ENCODE results near the gene AFF1.

The AFF1 gene

DNA sequence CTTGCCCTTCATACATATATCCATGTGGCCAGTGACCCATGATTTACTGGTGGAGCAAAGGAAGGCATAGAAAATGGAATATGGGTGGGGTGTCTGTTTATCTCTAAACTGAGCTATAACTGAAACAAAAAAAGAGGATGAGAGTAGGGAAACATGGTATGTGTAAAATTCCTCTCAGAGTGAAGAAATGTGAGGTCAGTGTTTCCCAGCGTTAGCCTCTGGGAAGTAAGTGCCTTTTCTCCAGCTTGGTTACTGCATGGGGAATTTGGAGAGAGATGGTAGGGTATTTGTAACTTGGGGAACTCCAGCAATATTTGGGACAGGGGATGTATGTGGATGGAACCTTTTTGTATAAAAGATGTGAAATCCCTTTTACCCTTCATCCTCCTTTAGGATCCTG is 89.4 kb downstream of the AFF1 start:
- Histone ChIP-seq H3K4me3 (ENCODE audit: low read length in 2 of 2) (no peak overlapping the region), H3K36me3 (ENCODE audit: control insufficient read depth in 2 of 2, insufficient read depth in 2 of 2, low read length in 2 of 2) (no peaks in the 10 kb centered on the region), H3K9ac (ENCODE audit: low read depth in 1 of 2, low read length in 2 of 2) (peak overlapping the region in 1 of 2 donors; percentile 7), H3K27ac (ENCODE audit: low read depth in 2 of 2, low read length in 2 of 2) (peak overlapping the region in 1 of 2 donors; percentile 41), H3K9me3 (ENCODE audit: control insufficient read depth in 2 of 2, low read length in 2 of 2) (no peaks in the 10 kb centered on the region), H3K4me1 (ENCODE audit: control insufficient read depth in 2 of 2, insufficient read depth in 2 of 2, low read length in 2 of 2) (peaks cover 26 to 40% of the 10 kb centered on the region in 2 donors), H3K27me3 (ENCODE audit: control insufficient read depth in 2 of 2, insufficient read depth in 2 of 2, low read length in 2 of 2) (no peaks in the 10 kb centered on the region)

DNA sequence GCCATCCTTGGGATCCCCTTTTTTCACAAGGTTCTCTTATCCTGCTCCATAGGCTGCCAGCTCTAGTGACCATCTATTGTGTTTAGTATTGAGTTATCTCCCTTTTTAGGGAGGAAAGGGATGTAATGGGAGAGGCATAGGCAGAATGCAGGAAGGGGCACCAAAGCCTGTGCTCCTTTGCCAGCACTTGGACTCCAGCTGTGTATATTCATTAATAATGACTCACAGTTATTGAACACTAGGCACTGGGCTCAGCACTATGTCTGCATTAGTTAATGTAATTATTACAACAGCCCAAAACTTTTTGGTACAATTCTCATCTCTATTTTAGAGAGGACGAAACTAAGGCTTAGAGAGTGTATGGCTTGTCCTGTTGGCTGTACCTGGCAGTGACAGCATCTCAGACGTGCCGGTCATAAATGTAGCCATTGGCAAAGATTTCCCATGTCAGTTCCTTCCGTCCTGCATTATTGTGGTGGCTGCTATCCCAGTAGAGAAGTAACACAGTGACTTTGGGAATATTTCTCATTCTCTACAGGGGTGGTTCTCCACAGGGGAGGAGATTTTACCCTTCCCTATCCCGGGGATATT is 90.3 kb downstream of the AFF1 start:
- H3K27me3 ChIP-seq (ENCODE audit: control insufficient read depth in 2 of 2, insufficient read depth in 2 of 2, low read length in 2 of 2): no peaks in the 10 kb centered on the region
- peak overlapping the region; percentile 38 to 56 for H3K27ac ChIP-seq (ENCODE audit: low read depth in 2 of 2, low read length in 2 of 2)
- H3K4me1 ChIP-seq (ENCODE audit: control insufficient read depth in 2 of 2, insufficient read depth in 2 of 2, low read length in 2 of 2): peaks cover 26 to 45% of the 10 kb centered on the region in 2 donors
- H3K9me3 ChIP-seq (ENCODE audit: control insufficient read depth in 2 of 2, low read length in 2 of 2): no peaks in the 10 kb centered on the region
- H3K9ac ChIP-seq (ENCODE audit: low read depth in 1 of 2, low read length in 2 of 2): peak overlapping the region in 1 of 2 donors; percentile 15
- H3K4me3 ChIP-seq (ENCODE audit: low read length in 2 of 2): no peak overlapping the region
- H3K36me3 ChIP-seq (ENCODE audit: control insufficient read depth in 2 of 2, insufficient read depth in 2 of 2, low read length in 2 of 2): no peaks in the 10 kb centered on the region

DNA sequence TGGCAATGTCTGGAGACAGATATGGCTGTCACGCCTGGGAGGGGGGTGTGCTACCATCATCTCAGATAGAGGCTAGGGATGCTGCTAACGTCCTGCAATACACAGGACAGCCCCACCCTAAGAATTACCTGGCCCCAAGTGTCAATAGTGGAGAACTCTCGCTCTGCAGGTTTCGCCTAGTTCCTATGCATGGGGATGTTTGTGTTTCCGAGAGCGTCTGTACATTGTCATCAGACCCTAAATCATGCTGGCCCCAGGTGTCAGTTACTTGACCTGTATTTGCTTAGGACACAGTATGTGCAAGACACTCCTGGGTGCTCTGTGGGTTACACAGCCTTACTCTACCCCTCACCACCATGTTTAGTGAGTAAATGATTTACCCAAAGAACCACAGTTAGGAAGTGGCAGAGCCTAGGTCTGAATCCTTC is 90.8 kb downstream of the AFF1 start:
- no peak overlapping the region for H3K4me3 ChIP-seq (ENCODE audit: low read length in 2 of 2)
- no peaks in the 10 kb centered on the region for H3K27me3 ChIP-seq (ENCODE audit: control insufficient read depth in 2 of 2, insufficient read depth in 2 of 2, low read length in 2 of 2)
- peak overlapping the region in 1 of 2 donors; percentile 15 for H3K9ac ChIP-seq (ENCODE audit: low read depth in 1 of 2, low read length in 2 of 2)
- H3K27ac ChIP-seq (ENCODE audit: low read depth in 2 of 2, low read length in 2 of 2): peak overlapping the region; percentile 38 to 56
- H3K4me1 ChIP-seq (ENCODE audit: control insufficient read depth in 2 of 2, insufficient read depth in 2 of 2, low read length in 2 of 2): peaks cover 26 to 45% of the 10 kb centered on the region in 2 donors
- H3K9me3 ChIP-seq (ENCODE audit: control insufficient read depth in 2 of 2, low read length in 2 of 2): no peaks in the 10 kb centered on the region
- H3K36me3 ChIP-seq (ENCODE audit: control insufficient read depth in 2 of 2, insufficient read depth in 2 of 2, low read length in 2 of 2): no peaks in the 10 kb centered on the region

DNA sequence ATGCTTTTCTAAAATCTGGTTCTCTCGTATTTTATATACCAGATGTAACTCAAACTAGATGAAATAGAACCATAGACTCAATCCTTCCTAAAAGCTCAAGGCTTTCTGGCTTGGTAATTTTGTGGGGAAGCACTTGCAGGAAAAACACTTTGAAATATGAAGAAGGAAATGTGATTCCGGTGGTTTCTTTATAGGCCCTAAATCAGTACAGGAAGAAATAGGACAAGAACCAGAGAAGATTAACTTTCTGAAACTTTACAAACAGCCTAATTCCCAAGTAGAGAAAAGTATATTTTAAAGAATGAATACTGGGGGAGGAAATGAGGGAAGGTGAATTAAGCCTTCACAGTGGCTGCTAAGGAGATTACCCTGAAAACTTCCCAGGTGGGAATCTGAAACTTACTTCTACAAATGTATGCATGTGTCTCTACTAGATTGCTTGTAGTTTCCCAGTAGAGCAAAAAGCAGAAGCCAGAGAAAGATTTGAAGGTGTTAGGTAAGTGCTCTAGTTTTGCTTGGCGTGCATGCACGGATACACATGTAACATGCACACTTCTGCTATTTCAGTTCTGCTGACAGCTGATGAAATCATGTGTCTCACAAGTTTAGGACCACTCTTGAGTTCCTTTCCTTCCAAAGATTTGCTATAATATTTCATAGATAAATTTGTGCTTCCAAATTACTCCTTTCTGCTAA is 92.1 kb downstream of the AFF1 start:
- Histone ChIP-seq H3K27me3 (ENCODE audit: control insufficient read depth in 2 of 2, insufficient read depth in 2 of 2, low read length in 2 of 2) (no peaks in the 10 kb centered on the region), H3K4me3 (ENCODE audit: low read length in 2 of 2) (no peak overlapping the region), H3K4me1 (ENCODE audit: control insufficient read depth in 2 of 2, insufficient read depth in 2 of 2, low read length in 2 of 2) (peaks cover 29 to 52% of the 10 kb centered on the region in 2 donors), H3K36me3 (ENCODE audit: control insufficient read depth in 2 of 2, insufficient read depth in 2 of 2, low read length in 2 of 2) (no peaks in the 10 kb centered on the region), H3K9me3 (ENCODE audit: control insufficient read depth in 2 of 2, low read length in 2 of 2) (no peaks in the 10 kb centered on the region), H3K27ac (ENCODE audit: low read depth in 2 of 2, low read length in 2 of 2) (peak overlapping the region; percentile 12 to 15), H3K9ac (ENCODE audit: low read depth in 1 of 2, low read length in 2 of 2) (peak overlapping the region in 1 of 2 donors; percentile 16)

DNA sequence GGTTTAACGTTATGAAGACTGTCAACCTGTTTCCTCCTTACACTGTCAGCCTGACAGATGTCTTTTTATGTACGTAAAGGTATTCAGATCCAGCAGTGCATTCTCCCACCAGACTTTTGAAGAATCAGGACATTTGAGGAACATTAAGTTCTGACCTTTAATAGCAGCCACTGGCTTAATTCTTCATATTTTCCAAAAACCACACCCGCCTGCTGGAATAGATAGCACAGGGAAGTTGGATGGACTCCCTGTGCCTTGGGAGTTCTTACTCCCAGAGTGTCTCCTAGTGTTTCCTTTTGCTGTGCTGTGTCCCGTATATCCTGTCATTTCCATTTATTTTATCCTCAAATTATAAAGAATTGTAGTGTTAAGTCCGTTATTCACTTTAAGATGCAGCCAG is 94.5 kb downstream of the AFF1 start:
- Histone ChIP-seq H3K36me3 (ENCODE audit: control insufficient read depth in 2 of 2, insufficient read depth in 2 of 2, low read length in 2 of 2) (no peaks in the 10 kb centered on the region), H3K9me3 (ENCODE audit: control insufficient read depth in 2 of 2, low read length in 2 of 2) (no peaks in the 10 kb centered on the region), H3K9ac (ENCODE audit: low read depth in 1 of 2, low read length in 2 of 2) (no peak overlapping the region), H3K27ac (ENCODE audit: low read depth in 2 of 2, low read length in 2 of 2) (peak overlapping the region; percentile 12 to 34), H3K4me1 (ENCODE audit: control insufficient read depth in 2 of 2, insufficient read depth in 2 of 2, low read length in 2 of 2) (peaks cover 37 to 62% of the 10 kb centered on the region in 2 donors), H3K4me3 (ENCODE audit: low read length in 2 of 2) (no peak overlapping the region), H3K27me3 (ENCODE audit: control insufficient read depth in 2 of 2, insufficient read depth in 2 of 2, low read length in 2 of 2) (no peaks in the 10 kb centered on the region)

DNA sequence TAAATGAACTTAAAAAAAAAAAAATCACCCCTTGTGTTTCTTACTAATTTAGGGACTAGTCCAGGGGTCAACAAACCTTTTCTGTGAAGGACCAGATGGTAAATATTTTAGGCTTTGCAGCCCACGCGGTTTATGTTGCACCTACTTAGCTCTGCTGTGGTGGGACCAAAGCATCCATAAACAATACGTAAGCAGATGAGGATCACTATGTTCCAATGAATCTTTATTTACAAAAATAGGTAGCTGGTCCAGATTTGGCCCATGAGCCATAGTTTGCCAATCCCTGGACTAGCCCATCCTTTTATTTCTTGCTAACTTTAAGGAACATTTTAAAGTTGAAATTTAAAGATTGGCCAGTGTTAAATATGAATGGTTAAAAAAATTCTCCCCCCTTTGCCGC is 95.3 kb downstream of the AFF1 start:
- Histone ChIP-seq H3K4me3 (ENCODE audit: low read length in 2 of 2) (no peak overlapping the region), H3K9ac (ENCODE audit: low read depth in 1 of 2, low read length in 2 of 2) (no peak overlapping the region)

DNA sequence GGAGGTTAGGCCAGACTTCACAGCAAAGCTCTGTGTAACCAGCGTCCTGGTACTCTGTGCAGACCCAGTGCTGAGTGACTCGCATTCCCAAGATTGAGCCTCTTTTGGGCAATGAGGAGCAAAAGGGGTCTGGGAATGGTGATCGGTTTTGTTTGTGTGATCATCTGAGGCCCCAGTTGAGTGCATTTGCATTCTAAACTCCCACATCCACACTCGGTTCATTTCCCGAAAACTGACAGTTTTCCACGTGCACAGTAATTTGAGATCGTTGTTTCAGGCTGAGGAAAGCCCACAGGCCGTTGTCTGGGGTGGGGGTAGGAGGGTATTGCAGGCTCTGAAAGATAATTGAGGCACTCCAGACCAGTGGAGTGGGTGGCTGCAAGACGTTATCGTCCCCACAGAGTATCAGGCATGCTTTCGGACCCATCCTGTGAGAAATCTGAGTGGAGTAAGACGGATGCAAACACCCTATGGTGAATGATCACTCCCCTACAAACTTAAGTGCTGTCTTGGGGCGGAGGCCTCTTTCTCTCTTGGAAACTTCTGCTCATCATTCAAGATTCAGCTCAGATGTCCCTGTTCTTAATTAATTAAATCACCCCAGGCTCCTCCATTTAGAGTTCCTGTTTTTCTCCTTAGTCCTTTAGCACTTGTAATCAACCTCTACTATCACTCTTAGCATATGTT is 96.1 kb downstream of the AFF1 start:
- Histone ChIP-seq H3K36me3 (ENCODE audit: control insufficient read depth in 2 of 2, insufficient read depth in 2 of 2, low read length in 2 of 2) (no peaks in the 10 kb centered on the region), H3K9me3 (ENCODE audit: control insufficient read depth in 2 of 2, low read length in 2 of 2) (no peaks in the 10 kb centered on the region), H3K4me1 (ENCODE audit: control insufficient read depth in 2 of 2, insufficient read depth in 2 of 2, low read length in 2 of 2) (peaks cover 30 to 50% of the 10 kb centered on the region in 2 donors), H3K9ac (ENCODE audit: low read depth in 1 of 2, low read length in 2 of 2) (no peak overlapping the region), H3K27ac (ENCODE audit: low read depth in 2 of 2, low read length in 2 of 2) (peak overlapping the region; percentile 36 to 41), H3K27me3 (ENCODE audit: control insufficient read depth in 2 of 2, insufficient read depth in 2 of 2, low read length in 2 of 2) (no peaks in the 10 kb centered on the region), H3K4me3 (ENCODE audit: low read length in 2 of 2) (no peak overlapping the region)

More for the DNA sequence above, 95.3 kb downstream of the AFF1 start:
- H3K27me3 ChIP-seq (ENCODE audit: control insufficient read depth in 2 of 2, insufficient read depth in 2 of 2, low read length in 2 of 2): no peaks in the 10 kb centered on the region
- peak overlapping the region; percentile 4 to 12 for H3K27ac ChIP-seq (ENCODE audit: low read depth in 2 of 2, low read length in 2 of 2)
- H3K4me1 ChIP-seq (ENCODE audit: control insufficient read depth in 2 of 2, insufficient read depth in 2 of 2, low read length in 2 of 2): peaks cover 35 to 58% of the 10 kb centered on the region in 2 donors
- H3K9me3 ChIP-seq (ENCODE audit: control insufficient read depth in 2 of 2, low read length in 2 of 2): no peaks in the 10 kb centered on the region
- H3K36me3 ChIP-seq (ENCODE audit: control insufficient read depth in 2 of 2, insufficient read depth in 2 of 2, low read length in 2 of 2): no peaks in the 10 kb centered on the region

DNA sequence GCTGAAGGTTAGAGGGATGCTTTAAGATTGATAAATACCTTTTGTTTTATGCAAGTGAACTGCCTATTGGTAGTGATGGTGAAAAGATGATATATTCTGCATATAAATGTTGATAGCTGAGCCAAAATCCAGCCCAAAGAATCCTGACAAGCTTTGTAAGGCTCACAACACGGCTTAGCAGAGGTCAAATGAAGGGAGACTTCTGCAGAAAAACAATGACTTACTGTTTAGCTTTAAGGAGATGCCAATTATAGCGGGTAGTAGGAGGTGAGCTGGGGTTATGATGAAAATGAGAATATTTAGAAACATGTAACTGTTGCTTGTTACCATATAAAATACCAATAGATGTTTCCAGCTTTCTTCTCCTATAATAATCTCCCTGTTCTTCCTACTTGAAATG is 97.1 kb downstream of the AFF1 start:
- H3K4me3 ChIP-seq (ENCODE audit: low read length in 2 of 2): peak overlapping the region in 1 of 2 donors; percentile 29
- H3K9ac ChIP-seq (ENCODE audit: low read depth in 1 of 2, low read length in 2 of 2): no peak overlapping the region
- H3K9me3 ChIP-seq (ENCODE audit: control insufficient read depth in 2 of 2, low read length in 2 of 2): no peaks in the 10 kb centered on the region
- peak overlapping the region; percentile 33 to 36 for H3K27ac ChIP-seq (ENCODE audit: low read depth in 2 of 2, low read length in 2 of 2)
- no peaks in the 10 kb centered on the region for H3K36me3 ChIP-seq (ENCODE audit: control insufficient read depth in 2 of 2, insufficient read depth in 2 of 2, low read length in 2 of 2)
- peaks cover 21 to 43% of the 10 kb centered on the region in 2 donors for H3K4me1 ChIP-seq (ENCODE audit: control insufficient read depth in 2 of 2, insufficient read depth in 2 of 2, low read length in 2 of 2)
- H3K27me3 ChIP-seq (ENCODE audit: control insufficient read depth in 2 of 2, insufficient read depth in 2 of 2, low read length in 2 of 2): no peaks in the 10 kb centered on the region

DNA sequence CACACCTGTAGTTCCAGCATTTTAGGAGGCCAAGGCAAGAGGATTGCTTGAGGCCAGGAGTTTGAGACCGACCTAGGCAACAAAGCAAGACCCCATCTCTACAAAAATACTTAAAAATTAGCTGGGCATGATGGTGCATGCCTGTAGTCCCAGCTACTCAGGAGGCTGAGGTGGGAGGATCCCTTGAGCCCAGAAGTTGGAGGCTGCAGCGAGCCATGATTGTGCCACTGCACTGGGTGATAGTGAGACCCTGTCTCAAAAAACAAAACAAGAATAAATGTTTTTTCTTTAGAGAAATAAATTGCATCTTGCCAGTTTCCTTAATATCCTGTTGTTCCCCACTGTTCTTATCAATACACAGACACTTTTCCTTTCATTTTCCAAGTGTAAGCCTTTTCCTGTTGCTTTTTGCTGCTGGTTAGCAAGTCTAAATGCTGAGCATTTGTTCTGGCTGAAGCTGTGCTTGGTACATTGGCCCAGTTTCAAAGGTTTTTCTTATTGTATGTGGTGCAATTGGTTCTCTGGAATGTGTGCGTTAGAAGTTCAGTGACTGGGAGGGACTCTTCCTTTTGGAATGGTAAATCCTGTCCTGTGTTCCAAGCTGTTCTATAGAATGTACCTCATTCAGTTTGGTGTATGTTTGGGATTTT is 98.2 kb downstream of the AFF1 start:
- no peaks in the 10 kb centered on the region for H3K36me3 ChIP-seq (ENCODE audit: control insufficient read depth in 2 of 2, insufficient read depth in 2 of 2, low read length in 2 of 2)
- H3K9ac ChIP-seq (ENCODE audit: low read depth in 1 of 2, low read length in 2 of 2): no peak overlapping the region
- H3K9me3 ChIP-seq (ENCODE audit: control insufficient read depth in 2 of 2, low read length in 2 of 2): no peaks in the 10 kb centered on the region
- H3K4me3 ChIP-seq (ENCODE audit: low read length in 2 of 2): peak overlapping the region in 1 of 2 donors; percentile 4
- peak overlapping the region; percentile 0 to 36 for H3K27ac ChIP-seq (ENCODE audit: low read depth in 2 of 2, low read length in 2 of 2)
- peaks cover 16 to 41% of the 10 kb centered on the region in 2 donors for H3K4me1 ChIP-seq (ENCODE audit: control insufficient read depth in 2 of 2, insufficient read depth in 2 of 2, low read length in 2 of 2)
- H3K27me3 ChIP-seq (ENCODE audit: control insufficient read depth in 2 of 2, insufficient read depth in 2 of 2, low read length in 2 of 2): no peaks in the 10 kb centered on the region

DNA sequence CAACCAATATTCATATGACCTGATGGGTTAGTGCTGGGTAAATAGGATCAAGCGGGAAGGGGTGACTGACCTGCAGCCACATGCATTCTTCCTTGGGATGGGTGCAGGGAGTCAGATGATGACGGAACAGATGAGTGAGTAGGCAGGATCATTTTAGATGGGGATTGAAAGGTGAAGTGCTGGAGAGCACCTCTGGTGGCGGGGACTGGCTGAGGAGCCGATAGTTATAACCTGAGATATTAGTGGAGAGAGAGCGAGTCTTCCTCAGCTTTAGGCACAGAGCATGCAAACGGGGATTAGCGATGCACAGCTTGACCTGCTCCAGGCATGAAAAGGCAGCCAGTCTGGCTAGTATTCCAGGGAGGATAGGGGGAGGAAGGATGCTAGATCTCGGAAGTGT is 99.1 kb downstream of the AFF1 start:
- Histone ChIP-seq H3K27ac (ENCODE audit: low read depth in 2 of 2, low read length in 2 of 2) (no peak overlapping the region), H3K36me3 (ENCODE audit: control insufficient read depth in 2 of 2, insufficient read depth in 2 of 2, low read length in 2 of 2) (no peaks in the 10 kb centered on the region), H3K27me3 (ENCODE audit: control insufficient read depth in 2 of 2, insufficient read depth in 2 of 2, low read length in 2 of 2) (no peaks in the 10 kb centered on the region), H3K4me3 (ENCODE audit: low read length in 2 of 2) (no peak overlapping the region), H3K9ac (ENCODE audit: low read depth in 1 of 2, low read length in 2 of 2) (no peak overlapping the region), H3K4me1 (ENCODE audit: control insufficient read depth in 2 of 2, insufficient read depth in 2 of 2, low read length in 2 of 2) (peaks cover 18 to 39% of the 10 kb centered on the region in 2 donors), H3K9me3 (ENCODE audit: control insufficient read depth in 2 of 2, low read length in 2 of 2) (no peaks in the 10 kb centered on the region)
